ENCODE data around the gene KCNJ6. TPM values are rescaled to one million over a fixed set of nuclear protein-coding genes. Genes with fewer than 3 reads are reported as not detected.

Gene KCNJ6
- total RNA-seq, 1 donor = 0.36 TPM

DNA sequence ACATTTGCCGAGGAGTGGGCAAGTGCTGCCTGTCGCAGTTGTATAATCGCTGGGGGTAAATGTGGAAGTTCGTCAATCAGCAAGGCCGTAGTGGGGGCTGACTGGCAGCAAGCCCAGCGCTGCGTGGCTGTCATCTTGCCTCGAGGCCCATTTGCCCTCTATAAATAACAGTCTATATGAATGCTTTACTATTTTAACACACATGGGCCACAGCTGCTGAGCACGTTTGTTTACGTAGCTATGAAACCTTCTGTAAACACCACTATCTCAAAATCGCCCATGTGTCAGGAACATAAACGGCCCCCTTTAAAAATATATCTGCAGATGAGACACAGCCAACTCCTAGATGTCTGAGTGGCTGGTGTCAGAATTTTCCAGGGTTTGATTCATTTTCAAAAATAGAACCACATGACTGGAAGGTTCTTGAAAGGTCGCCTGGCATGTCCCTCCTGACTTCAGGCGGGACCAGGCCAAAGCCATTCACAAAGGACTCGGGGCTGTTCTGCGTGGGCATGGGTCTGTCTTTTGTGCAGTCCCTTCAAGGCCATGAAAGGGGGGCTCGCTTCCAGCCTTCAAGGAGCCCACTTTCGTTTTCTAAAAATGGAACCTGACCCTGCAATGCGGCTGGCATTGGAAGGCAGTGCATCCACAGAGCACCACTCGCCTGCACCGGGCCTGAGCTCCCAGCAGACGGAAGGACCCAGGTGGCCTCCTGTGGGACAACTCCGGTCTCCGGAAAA, 205.5 kb downstream of the KCNJ6 start:
- Histone ChIP-seq H3K27me3 (ENCODE audit: insufficient read depth, low read length) (peaks cover 14% of the 10 kb centered on the region), H4K20me1 (ENCODE audit: insufficient read depth, low read length) (no peaks in the 10 kb centered on the region), H3K79me2 (ENCODE audit: insufficient read depth, low read length) (no peaks in the 10 kb centered on the region), H2AFZ (ENCODE audit: low read length) (no peak overlapping the region), H3K4me1 (ENCODE audit: insufficient read depth, low read length) (no peaks in the 10 kb centered on the region), H3K27ac (ENCODE audit: low read depth, low read length) (no peak overlapping the region), H3K36me3 (ENCODE audit: insufficient read depth, low read length) (no peaks in the 10 kb centered on the region), H3K9me3 (ENCODE audit: low read depth, low read length) (no peaks in the 10 kb centered on the region), H3K4me2 (ENCODE audit: insufficient read depth, low read length) (no peak overlapping the region), H3K4me3 (ENCODE audit: insufficient read depth, low read length) (no peak overlapping the region)
- TF ChIP-seq, protein P1, sequence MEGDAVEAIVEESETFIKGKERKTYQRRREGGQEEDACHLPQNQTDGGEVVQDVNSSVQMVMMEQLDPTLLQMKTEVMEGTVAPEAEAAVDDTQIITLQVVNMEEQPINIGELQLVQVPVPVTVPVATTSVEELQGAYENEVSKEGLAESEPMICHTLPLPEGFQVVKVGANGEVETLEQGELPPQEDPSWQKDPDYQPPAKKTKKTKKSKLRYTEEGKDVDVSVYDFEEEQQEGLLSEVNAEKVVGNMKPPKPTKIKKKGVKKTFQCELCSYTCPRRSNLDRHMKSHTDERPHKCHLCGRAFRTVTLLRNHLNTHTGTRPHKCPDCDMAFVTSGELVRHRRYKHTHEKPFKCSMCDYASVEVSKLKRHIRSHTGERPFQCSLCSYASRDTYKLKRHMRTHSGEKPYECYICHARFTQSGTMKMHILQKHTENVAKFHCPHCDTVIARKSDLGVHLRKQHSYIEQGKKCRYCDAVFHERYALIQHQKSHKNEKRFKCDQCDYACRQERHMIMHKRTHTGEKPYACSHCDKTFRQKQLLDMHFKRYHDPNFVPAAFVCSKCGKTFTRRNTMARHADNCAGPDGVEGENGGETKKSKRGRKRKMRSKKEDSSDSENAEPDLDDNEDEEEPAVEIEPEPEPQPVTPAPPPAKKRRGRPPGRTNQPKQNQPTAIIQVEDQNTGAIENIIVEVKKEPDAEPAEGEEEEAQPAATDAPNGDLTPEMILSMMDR (IDR thresholded peaks at IDR 0.05; ENCODE audit: extremely low read depth, low read depth, low read length) = no peak
- DNase-seq (ENCODE audit: insufficient read length, low spot score, missing footprints) = no peak

DNA sequence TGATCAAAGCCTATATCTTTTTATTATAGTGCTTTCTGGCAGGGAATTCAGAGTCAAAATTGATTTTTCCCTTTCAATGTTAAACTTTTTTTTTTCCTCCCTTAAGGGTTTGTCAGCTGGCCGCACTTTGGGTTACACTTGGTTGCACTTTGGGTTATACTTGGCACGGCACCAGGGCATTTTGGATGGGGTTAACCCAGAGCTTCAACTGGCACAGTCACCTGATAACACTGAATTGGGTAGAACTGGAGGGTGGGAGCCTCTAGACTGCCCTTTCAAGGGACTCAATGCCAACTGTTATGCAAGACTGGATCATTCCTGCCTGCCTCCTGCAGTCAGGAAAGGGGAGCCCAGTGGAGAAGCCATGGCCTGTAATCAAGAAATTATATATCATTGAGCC, 211.5 kb downstream of the KCNJ6 start:
- no peak for DNase-seq (ENCODE audit: insufficient read length, low spot score, missing footprints)
- Histone ChIP-seq H3K9me3 (ENCODE audit: low read depth, low read length) (no peaks in the 10 kb centered on the region), H3K27ac (ENCODE audit: low read depth, low read length) (no peak overlapping the region), H3K4me2 (ENCODE audit: insufficient read depth, low read length) (no peak overlapping the region), H2AFZ (ENCODE audit: low read length) (no peak overlapping the region), H3K4me3 (ENCODE audit: insufficient read depth, low read length) (no peak overlapping the region), H3K36me3 (ENCODE audit: insufficient read depth, low read length) (no peaks in the 10 kb centered on the region), H3K4me1 (ENCODE audit: insufficient read depth, low read length) (no peaks in the 10 kb centered on the region), H3K27me3 (ENCODE audit: insufficient read depth, low read length) (peaks cover 27% of the 10 kb centered on the region), H4K20me1 (ENCODE audit: insufficient read depth, low read length) (no peaks in the 10 kb centered on the region), H3K79me2 (ENCODE audit: insufficient read depth, low read length) (no peaks in the 10 kb centered on the region)
- TF ChIP-seq, protein P1 (IDR thresholded peaks at IDR 0.05; ENCODE audit: extremely low read depth, low read depth, low read length) = no peak

DNA sequence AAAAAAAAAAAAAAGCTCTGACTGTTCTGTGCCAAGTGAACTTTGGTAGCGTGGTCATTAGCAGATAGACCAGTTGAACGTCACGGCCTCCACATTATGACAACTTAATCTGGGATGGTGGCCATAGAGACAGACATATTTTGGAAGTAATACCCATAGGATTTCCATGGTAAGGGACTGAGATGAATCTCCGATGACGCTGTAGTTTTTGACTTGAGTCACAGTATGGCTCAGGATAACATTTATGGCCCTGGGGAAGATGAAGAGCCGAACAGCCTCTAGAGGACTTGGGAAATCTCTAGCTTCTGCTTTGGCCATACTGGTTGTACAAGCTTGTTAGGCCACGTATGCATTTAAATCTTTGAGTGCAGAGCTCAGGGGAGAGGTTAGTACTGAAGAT, 214.0 kb downstream of the KCNJ6 start:
- no peaks in the 10 kb centered on the region for H3K36me3 ChIP-seq (ENCODE audit: insufficient read depth, low read length)
- no peaks in the 10 kb centered on the region for H3K9me3 ChIP-seq (ENCODE audit: low read depth, low read length)
- H3K27me3 ChIP-seq (ENCODE audit: insufficient read depth, low read length) = peaks cover 45% of the 10 kb centered on the region
- H4K20me1 ChIP-seq (ENCODE audit: insufficient read depth, low read length) = no peaks in the 10 kb centered on the region
- no peak for DNase-seq (ENCODE audit: insufficient read length, low spot score, missing footprints)
- H3K27ac ChIP-seq (ENCODE audit: low read depth, low read length) = no peak overlapping the region
- TF ChIP-seq, protein P1 (IDR thresholded peaks at IDR 0.05; ENCODE audit: extremely low read depth, low read depth, low read length) = no peak
- no peak overlapping the region for H3K4me2 ChIP-seq (ENCODE audit: insufficient read depth, low read length)
- H3K4me3 ChIP-seq (ENCODE audit: insufficient read depth, low read length) = no peak overlapping the region
- no peaks in the 10 kb centered on the region for H3K4me1 ChIP-seq (ENCODE audit: insufficient read depth, low read length)
- no peaks in the 10 kb centered on the region for H3K79me2 ChIP-seq (ENCODE audit: insufficient read depth, low read length)
- no peak overlapping the region for H2AFZ ChIP-seq (ENCODE audit: low read length)

- Histone ChIP-seq H3K36me3 (ENCODE audit: insufficient read depth, low read length) (no peaks in the 10 kb centered on the region), H3K9me3 (ENCODE audit: low read depth, low read length) (no peaks in the 10 kb centered on the region), H4K20me1 (ENCODE audit: insufficient read depth, low read length) (no peaks in the 10 kb centered on the region), H2AFZ (ENCODE audit: low read length) (no peak overlapping the region), H3K4me3 (ENCODE audit: insufficient read depth, low read length) (no peak overlapping the region), H3K27ac (ENCODE audit: low read depth, low read length) (no peak overlapping the region), H3K27me3 (ENCODE audit: insufficient read depth, low read length) (peaks cover 52% of the 10 kb centered on the region), H3K4me2 (ENCODE audit: insufficient read depth, low read length) (no peak overlapping the region), H3K4me1 (ENCODE audit: insufficient read depth, low read length) (no peaks in the 10 kb centered on the region), H3K79me2 (ENCODE audit: insufficient read depth, low read length) (no peaks in the 10 kb centered on the region)
- TF ChIP-seq, protein P1 (IDR thresholded peaks at IDR 0.05; ENCODE audit: extremely low read depth, low read depth, low read length) = peak; percentile 80
- DNase-seq (ENCODE audit: insufficient read length, low spot score, missing footprints) = peak; percentile 86
Measured at GRCh38 chr21:37700641-37701202, 215.5 kb downstream of the KCNJ6 start.
